Activated gamma-delta T cell treated with Interleukin-2 at 50 U/mL for 16 hours (primary cell): Measurements from ENCODE around the gene RPL32.
"Not testable (repeated sequence)": the region's sequence is repeated elsewhere in the genome, so short reads cannot be mapped to it uniquely, and the experiment has no call there.

ENCODE experiments used
- DNase-seq: peaks from one replicate; pipeline ENCODE4 v3.0.0-alpha.2; 2020

Gene RPL32

DNA sequence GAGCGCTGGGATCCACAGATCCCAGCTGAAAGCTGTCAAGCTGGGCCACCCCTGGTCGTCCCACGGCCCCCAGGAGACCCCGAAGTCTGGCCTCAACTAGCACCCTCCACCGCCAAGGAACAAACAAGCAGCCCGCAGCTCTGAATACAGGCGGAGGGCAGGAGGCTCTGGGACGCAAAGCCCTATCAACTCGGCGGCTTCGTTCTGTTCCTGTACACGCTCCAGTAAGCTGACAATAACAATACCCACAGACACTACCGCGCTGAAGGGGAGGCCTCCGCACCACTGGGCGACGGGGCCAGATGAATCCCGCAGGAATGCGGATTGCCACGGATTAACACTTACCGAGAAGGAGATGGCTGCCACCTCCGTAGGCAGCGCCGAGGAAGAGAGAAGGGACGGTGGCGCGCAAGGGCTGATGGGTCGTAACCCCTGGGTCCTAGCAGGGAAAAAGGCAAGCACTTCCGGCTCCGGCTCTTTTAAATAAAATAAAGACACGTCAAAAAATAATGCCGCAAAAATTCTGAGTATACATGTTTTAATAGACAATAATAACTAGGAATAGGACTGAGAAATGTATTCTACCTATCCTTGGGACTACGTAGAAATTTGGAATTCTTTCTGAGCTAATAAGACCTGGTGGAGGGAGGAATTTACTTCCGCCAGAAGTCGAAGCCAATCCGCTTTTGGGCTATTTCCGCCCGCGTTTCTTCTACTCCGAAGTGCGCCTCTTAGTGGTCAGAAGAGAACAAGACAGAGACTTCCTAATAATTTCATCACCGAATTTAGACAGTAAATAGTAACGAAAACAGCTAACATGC is at the start of gene RPL32:
Gene RPL32 (minus strand): TSS at position 417 of the 821 bp plus-strand sequence. CDS start 1,328 bp downstream, outside the sequence.
- DNase-seq: peak; percentile 82

- DNase-seq: no peak
Observed at GRCh38 chr3:12890610-12891390, 49.4 kb upstream of the RPL32 start.

DNA sequence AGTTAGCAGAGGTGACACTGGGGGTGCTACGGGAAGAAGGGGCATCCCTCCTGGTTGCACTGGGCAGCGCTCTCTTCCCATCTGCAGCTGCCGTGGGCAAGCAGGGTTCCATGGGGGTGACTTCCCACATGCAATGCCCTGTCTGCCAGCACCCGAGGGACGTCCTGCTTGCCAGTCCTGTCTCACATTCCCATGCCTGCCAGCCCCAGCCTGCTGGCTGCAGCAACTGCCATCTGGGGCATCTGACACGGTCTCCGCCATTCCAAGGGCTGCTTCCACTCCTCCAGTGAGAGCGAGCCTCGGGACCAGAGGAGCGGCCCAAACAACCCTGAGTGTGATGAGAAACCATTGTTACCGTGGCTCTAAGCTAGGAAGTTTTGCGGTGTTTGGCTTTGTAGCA is 45.4 kb upstream of the RPL32 start:
- no peak for DNase-seq

GRCh38 chr3:12886106-12886679 is 44.8 kb upstream of the RPL32 start:
- no peak for DNase-seq

DNA sequence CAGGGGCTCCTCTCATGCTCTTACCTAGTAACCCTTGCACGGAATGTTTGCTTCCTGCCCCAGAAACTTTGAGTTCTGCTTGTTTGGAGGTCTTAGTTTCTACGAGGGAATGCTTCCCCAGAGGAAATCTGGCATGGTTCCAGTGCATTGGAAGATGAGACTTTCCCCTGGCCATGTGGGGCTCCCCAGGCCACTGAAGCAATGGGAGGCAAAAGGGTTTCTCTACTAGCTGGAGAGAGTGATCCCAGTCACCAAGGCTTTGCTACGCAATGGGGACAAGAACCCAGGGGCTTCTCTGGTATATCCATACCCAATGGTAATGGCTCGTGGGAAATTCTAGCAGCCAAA is 44.2 kb upstream of the RPL32 start:
- no peak for DNase-seq

GRCh38 chr3:12884790-12885582 is 43.6 kb upstream of the RPL32 start:
- DNase-seq: no peak

DNA sequence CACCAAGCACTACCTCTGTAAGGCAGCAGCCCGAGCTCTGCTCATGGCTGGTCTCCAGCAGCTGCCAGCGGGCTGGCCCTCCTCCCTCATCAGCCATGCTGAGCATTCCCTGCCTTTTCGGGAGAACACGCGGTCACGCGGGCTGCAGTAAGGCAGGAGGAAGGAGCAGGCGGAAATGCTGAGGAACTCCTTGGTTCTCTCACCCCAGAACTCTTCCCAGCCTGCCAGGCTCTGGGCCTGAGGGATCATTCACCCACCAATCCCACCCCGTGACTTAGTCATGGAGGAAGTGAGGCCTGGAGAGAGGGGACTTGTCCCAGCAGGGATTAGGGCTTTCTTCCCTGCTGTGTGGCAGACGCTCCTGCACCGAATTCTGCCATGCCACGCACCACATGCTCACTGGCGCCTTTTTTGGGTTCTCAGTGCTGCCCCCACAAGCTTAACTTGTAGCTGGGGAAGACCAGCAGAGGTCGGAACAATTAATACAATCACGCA is 42.9 kb upstream of the RPL32 start:
- no peak for DNase-seq

DNA sequence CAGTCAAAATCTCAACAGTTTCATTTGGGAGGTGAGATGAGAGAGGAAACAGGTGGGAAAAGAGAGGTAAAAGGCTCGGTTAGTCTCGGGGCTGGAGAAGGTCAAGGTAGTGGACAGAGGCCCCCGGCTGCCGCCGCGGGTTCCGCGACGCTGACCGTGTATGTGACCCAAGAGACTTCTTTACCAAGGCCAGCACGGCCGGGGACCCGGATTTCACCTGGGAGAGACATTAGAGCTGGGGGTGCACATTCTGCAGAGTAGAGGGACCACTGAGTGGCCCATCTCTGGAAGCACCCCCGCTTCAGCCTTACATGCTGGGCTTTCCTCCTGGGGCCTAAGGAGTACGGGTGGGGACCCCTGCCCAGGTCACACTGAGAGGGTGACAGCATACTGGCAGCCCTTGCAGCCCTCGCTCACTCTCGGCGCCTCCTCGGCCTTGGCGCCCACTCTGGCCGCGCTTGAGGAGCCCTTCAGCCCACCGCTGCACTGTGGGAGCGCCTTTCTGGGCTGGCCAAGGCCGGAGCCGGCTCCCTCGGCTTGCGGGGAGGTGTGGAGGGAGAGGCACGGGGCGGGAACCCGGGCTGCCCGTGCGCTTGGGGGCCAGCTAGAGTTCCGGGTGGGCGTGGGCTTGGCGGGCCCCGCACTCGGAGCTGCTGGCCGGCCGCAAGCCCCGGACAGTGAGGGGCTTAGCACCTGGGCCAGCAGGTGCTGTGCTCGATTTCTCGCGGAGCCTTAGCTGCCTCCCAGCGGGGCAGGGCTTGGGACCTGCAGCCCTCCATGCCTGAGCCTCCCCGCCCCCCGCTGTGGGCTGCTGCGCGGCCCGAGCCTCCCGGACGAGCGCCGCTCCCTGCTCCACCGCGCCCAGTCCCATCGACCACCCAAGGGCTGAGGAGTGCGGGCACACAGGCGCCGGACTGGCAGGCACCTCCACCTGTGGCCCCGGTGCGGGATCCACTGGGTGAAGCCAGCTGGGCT is 41.3 kb upstream of the RPL32 start:
- no peak for DNase-seq

DNA sequence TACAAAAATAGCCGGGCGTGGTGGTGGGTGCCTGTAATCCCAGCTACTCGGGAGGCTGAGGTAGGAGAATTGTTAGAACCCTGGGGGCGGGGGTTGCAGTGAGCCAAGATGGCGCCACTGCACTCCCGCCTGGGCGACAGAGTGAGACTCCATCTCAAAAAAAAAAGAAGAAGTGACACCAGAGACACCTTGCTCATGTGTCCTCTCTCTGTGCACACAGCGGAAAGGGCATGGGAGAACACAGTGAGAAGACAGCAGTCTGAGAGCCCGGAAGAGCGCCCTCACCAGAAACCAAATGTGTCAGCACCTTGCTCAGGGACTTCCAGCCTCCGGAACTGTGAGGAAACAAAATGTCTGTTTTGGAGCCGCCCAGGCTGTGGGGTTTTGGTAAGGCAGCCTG is 40.5 kb upstream of the RPL32 start:
- not testable (repeated sequence) for DNase-seq

DNA sequence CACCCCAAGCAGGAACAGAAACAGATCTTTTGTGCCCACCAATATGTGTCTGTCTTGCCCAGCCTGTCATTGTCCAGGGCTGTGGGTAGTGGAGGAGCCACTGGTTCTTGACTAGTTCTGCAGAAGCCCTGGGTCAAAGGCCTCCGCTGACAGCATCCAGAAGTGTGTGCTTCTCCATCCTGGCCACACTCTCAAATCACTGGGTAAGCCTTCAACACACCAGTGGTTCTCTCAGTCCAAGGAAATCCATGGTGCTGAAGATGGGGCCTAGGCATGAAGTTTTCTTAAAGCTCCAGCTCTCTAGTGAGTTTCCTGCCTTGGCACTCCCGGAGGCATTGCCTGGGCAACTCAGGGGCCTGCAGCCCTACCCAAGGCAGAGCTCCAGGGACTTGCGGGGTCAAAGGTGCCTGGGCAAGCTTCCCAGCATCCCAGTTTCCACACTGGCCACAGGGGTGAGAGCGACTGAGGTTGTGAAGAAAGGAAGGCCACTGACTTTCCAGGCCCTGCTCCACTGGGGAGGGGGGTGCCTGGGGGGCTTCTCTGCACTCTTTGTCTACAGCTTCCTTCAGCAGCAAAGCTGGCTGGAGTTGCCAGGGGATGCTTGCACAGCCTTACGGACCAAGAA is 37.9 kb upstream of the RPL32 start:
- DNase-seq: no peak

GRCh38 chr3:12878758-12879157 is 37.4 kb upstream of the RPL32 start:
- DNase-seq: not testable (repeated sequence)

DNA sequence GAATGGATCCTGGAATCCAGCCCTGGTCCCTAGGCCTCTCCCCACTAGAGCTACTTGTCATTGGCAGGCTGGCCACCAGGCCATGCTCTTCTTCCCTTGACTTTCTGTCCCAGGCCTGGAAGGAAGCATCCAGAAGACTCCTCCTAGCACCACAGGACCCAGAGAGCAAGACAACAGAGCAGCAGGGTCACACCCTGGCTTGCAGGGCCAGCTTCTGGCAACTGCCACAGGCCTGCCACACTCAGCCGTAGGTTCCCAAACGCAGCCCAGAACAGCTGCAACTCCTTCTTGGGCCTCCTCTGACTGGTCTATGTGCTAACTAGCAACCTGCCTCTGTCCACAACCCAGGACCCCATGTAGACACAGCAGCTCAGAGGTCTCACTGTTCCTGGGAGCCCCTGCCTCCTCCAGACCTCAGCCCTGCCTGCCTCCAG is 36.8 kb upstream of the RPL32 start:
- no peak for DNase-seq

- DNase-seq: no peak
Observed at GRCh38 chr3:12877040-12877439, 35.7 kb upstream of the RPL32 start.

GRCh38 chr3:12875857-12876836 is 34.8 kb upstream of the RPL32 start:
- DNase-seq: no peak

- DNase-seq: no peak
Observed at GRCh38 chr3:12871404-12871983, 30.1 kb upstream of the RPL32 start.

- DNase-seq: no peak
Observed at GRCh38 chr3:12870942-12871341, 29.6 kb upstream of the RPL32 start.

- DNase-seq: peak; percentile 11
Observed at GRCh38 chr3:12869035-12869621, 27.8 kb upstream of the RPL32 start.

DNA sequence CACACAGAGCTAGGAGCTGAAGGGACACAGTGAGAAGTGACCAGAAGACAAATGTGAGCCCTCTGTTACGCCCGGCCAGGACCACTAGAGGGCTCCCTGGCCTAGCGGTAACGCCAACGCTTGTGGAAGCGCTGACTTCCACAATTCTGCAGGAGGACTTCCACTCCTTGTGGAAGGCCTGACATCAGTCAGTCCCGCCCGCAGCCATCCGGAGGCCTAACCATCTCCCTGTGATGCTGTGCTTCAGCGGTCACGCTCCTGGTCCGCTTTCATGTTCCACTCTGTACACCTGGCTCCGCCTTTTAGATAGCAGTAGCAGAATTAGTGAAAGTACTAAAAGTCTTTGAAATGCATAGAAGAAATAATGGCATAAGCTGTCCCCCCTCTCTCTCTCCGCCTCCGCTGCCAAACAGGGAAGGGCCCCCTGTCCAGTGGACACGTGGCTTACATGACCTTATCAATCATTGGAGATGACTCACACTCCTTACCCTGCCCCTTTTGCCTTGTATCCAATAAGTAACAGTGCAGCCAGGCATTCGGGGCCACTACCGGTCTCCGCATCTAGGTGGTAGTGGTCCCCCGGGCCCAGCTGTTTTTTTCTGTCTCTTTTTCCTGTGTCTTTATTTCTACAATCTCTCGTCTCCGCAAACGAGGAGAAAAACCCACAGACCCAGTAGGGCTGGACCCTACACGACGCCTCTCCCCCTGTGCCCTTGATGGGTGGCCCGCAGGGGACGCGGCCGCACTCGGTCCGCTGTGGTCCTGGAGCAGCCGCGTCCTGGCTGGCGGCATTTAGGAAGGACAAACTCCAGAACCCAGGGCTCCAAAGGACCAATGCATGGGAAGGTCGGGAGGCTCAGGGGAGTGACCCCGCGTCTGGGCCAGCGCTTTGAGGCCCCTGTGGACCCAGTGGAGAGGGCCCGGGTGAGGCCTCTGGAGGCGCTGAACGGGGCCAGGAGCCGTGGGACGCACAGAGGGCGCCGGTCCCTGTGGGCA is 27.0 kb upstream of the RPL32 start:
- DNase-seq: peak; percentile 54
